Activated T-helper 9 cell treated with anti-CD3 and anti-CD28 coated beads, Interleukin-2, amount 50 U/mL, for 16 hours (primary cell): ENCODE results near the gene BRD3.
"Not testable (repeated sequence)": the region's sequence is repeated elsewhere in the genome, so short reads cannot be mapped to it uniquely, and the experiment has no call there.

Experiments
- DNase-seq: peaks from one replicate; pipeline ENCODE4 v3.0.0-alpha.2; 2020; ENCODE audit warnings: low read depth

Gene BRD3

GRCh38 chr9:133993635-133994253 is 74.1 kb downstream of the BRD3 start:
- DNase-seq = no peak

- peak; percentile 61 for DNase-seq
Measured at GRCh38 chr9:133992780-133993634, 74.8 kb downstream of the BRD3 start.

- peak; percentile 21 for DNase-seq
Measured at GRCh38 chr9:133991964-133992779, 75.7 kb downstream of the BRD3 start, which contains the start of gene VAV2. Gene VAV2, minus strand, starts transcription at chr9:133992324. Its CDS starts 46 bp downstream, at chr9:133992278.

- DNase-seq = no peak
Measured at GRCh38 chr9:133991214-133991921, 76.5 kb downstream of the BRD3 start.

GRCh38 chr9:133990366-133991213 is 77.2 kb downstream of the BRD3 start:
- DNase-seq = no peak

GRCh38 chr9:133989625-133990365 is 78.0 kb downstream of the BRD3 start:
- DNase-seq = no peak

- not testable (repeated sequence) for DNase-seq
Measured at GRCh38 chr9:133988771-133989170, 79.1 kb downstream of the BRD3 start.

GRCh38 chr9:133987946-133988665 is 79.7 kb downstream of the BRD3 start:
- DNase-seq = no peak

- DNase-seq = no peak
Measured at GRCh38 chr9:133987446-133987788, 80.4 kb downstream of the BRD3 start.

GRCh38 chr9:133986774-133987445 is 80.9 kb downstream of the BRD3 start:
- no peak for DNase-seq

GRCh38 chr9:133986061-133986460 is 81.8 kb downstream of the BRD3 start:
- DNase-seq = no peak

GRCh38 chr9:133982971-133983720 is 84.7 kb downstream of the BRD3 start:
- DNase-seq = no peak

GRCh38 chr9:133981958-133982681 is 85.7 kb downstream of the BRD3 start:
- DNase-seq = no peak

GRCh38 chr9:133981589-133981957 is 86.3 kb downstream of the BRD3 start:
- no peak for DNase-seq

GRCh38 chr9:133980864-133981588 is 86.8 kb downstream of the BRD3 start:
- no peak for DNase-seq
